Neuronal stem cell (in vitro differentiated cells): ENCODE data around the gene TMEM217. TPM values are rescaled to one million over a fixed set of nuclear protein-coding genes. Genes with fewer than 3 reads are reported as not detected.

Experiments used
- small RNA-seq: library from polyadenylated mRNA; stranded (forward); fragments of <200 nt; extraction: miRNeasy Mini kit (QIAGEN cat#:217004); gene quantifications from one replicate; pipeline ENCODE3, GENCODE V24; 2013; ENCODE audit not compliant: insufficient read depth

The TMEM217 gene

Small RNA genes within 50 kb of the gene (small RNA-seq; reads per million reads assigned to genes)
- not detected for gene AL096712.1
